Colonic mucosa (tissue), 4 donors: Measurements from ENCODE around the gene PSMA5. TPM values are rescaled to one million over a fixed set of nuclear protein-coding genes. Genes with fewer than 3 reads are reported as not detected.

Source experiments
- DNase-seq: peaks from one replicate; pipeline ENCODE4 v3.0.0-alpha.2; 2020
- H3K27ac ChIP-seq: fragments of 200-600 bp; one replicate; pipeline ENCODE4 v1.8.0; 2021
- H3K27me3 ChIP-seq: fragments of 200-600 bp; one replicate; pipeline ENCODE4 v1.8.0; 2021
- H3K36me3 ChIP-seq: fragments of 200-600 bp; one replicate; pipeline ENCODE4 v1.8.0; 2021
- H3K4me1 ChIP-seq: fragments of 200-600 bp; one replicate; pipeline ENCODE4 v1.8.0; 2021; ENCODE audit warnings: mild to moderate bottlenecking
- H3K4me3 ChIP-seq: fragments of 200-600 bp; one replicate; pipeline ENCODE4 v1.8.0; 2021
- H3K9ac ChIP-seq, 2 donors: one replicate each; pipeline ENCODE4 v1.7.0; 2013; ENCODE audit warnings: control low read depth in 2 of 2, low read depth in 2 of 2, low read length in 2 of 2
- H3K9me3 ChIP-seq: fragments of 200-600 bp; one replicate; pipeline ENCODE4 v1.8.0; 2021
- CTCF ChIP-seq: fragments of 200-600 bp; IDR thresholded peaks from one replicate; pipeline ENCODE4 v1.8.0; 2022; ENCODE audit warnings: antibody characterized with exemption, mild to moderate bottlenecking
- intact Hi-C: fragments of 100-400 bp; cut with DNase I; formaldehyde crosslinking; loops from one replicate; pipeline ENCODE4 v1.14.1; 2022
- total RNA-seq, 2 donors: library from RNA; stranded (reverse); fragmentation: NEBNext Ultra II Directional in 1 of 2; extraction: Animal tissue kit (Norgen Biotek cat#: 25700) in 1 of 2; gene quantifications; one replicate each; pipeline ENCODE4 v1.2.1, GENCODE V29; 2021
- donor health status: healthy.
- donor health status: DM: no; HTN: no; CAD: no.
- donor health status: DM: no; HTN: no; CAD: no.

Gene PSMA5
- total RNA-seq, 2 donors from 2014 or later, result 93.9 to 163 TPM

- Histone ChIP-seq H3K4me1 (no peaks in the 10 kb centered on the region), H3K9ac (no peak overlapping the region), H3K4me3 (no peak overlapping the region), H3K36me3 (no peaks in the 10 kb centered on the region), H3K27me3 (no peaks in the 10 kb centered on the region), H3K27ac (no peak overlapping the region), H3K9me3 (no peaks in the 10 kb centered on the region)
- intact Hi-C loops, result no loop called here
- no peak for DNase-seq
- TF ChIP-seq CTCF, result no peak
Measured at GRCh38 chr1:109356505-109356904, 69.7 kb downstream of the PSMA5 start.

DNA sequence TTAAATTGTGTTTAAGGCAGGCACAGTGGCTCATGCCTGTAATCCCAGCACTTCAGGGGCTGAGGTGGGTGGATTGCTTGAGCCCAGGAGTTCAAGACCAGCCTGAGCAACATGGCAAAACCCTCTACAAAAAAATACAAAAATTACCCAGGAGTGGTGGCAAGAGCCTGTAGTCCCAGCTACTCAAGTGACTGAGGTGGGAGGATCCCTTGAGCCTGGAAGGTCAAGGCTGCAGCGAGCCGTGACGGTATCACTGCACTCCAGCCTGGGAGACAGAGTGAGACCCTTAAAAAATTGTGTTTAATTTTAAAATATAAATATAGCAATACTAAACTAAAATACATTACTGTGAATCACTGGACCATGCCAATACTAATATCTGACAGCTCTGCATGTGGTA, 71.3 kb downstream of the PSMA5 start:
- intact Hi-C loops, result loop anchor here (5.0 kb wide), 1 partner anchor 37 kb away; no protein-coding TSS in a partner anchor
- no peak for DNase-seq

DNA sequence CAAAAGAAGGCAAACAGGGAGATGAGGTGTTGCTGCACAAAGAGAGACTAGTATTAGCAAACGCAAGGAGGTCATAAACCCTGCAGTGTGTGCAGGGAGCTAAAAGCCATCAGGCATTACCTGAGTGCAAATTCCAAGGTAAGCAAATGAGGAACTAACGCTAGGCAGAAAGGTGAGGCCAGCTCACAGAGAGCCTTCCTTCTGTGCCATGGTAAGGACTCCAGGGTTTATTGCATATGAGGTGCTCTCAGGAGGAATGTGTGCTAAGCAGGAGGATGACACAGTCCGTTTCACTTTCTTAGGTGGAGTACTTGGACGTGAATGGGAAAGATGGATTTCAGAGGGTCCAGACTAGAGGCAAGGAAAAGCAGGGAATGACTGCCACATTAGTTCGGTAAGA, 74.8 kb downstream of the PSMA5 start:
- H3K4me3 ChIP-seq, result no peak overlapping the region
- DNase-seq, result peak; percentile 65
- no peaks in the 10 kb centered on the region for H3K9me3 ChIP-seq
- TF ChIP-seq CTCF, result no peak
- intact Hi-C loops, result loop anchor here (5.0 kb wide), 1 partner anchor 41 kb away; no protein-coding TSS in a partner anchor
- peak overlapping the region in 1 of 2 donors; percentile 59 for H3K9ac ChIP-seq
- H3K36me3 ChIP-seq, result no peaks in the 10 kb centered on the region
- H3K27me3 ChIP-seq, result no peaks in the 10 kb centered on the region
- peak overlapping the region; percentile 1 for H3K27ac ChIP-seq
- H3K4me1 ChIP-seq, result peaks cover 3% of the 10 kb centered on the region

More for the DNA sequence above, 71.3 kb downstream of the PSMA5 start:
- Histone ChIP-seq H3K4me1 (peaks cover 3% of the 10 kb centered on the region), H3K4me3 (no peak overlapping the region), H3K9ac (no peak overlapping the region), H3K27ac (no peak overlapping the region), H3K36me3 (no peaks in the 10 kb centered on the region), H3K9me3 (no peaks in the 10 kb centered on the region), H3K27me3 (no peaks in the 10 kb centered on the region)
- no peak for TF ChIP-seq CTCF

DNA sequence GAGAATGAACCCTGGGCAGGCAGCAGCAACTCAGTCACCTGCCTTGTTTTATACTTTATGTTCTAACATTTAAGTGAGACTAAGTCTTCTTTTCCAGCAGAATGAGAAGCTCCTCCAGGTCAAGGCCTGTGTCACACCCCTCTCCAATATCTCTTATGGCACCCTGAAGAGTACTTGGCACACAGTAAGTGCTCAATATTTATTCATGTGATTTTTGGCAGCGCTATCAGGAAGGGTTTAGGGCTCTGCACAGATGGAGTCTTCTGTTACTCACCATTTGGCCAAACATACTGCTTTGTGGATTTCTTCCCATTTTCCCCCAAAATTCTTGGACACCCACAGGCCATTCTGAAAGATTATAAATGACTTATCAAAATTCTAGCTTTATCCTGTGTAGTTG, 75.6 kb downstream of the PSMA5 start:
- H3K4me1 ChIP-seq, result peaks cover 3% of the 10 kb centered on the region
- no peaks in the 10 kb centered on the region for H3K9me3 ChIP-seq
- H3K4me3 ChIP-seq, result no peak overlapping the region
- no peak overlapping the region for H3K9ac ChIP-seq
- H3K27me3 ChIP-seq, result no peaks in the 10 kb centered on the region
- H3K27ac ChIP-seq, result no peak overlapping the region
- no peak for DNase-seq
- intact Hi-C loops, result loop anchor here (5.0 kb wide), 1 partner anchor 42 kb away; no protein-coding TSS in a partner anchor
- no peak for TF ChIP-seq CTCF
- H3K36me3 ChIP-seq, result no peaks in the 10 kb centered on the region

DNA sequence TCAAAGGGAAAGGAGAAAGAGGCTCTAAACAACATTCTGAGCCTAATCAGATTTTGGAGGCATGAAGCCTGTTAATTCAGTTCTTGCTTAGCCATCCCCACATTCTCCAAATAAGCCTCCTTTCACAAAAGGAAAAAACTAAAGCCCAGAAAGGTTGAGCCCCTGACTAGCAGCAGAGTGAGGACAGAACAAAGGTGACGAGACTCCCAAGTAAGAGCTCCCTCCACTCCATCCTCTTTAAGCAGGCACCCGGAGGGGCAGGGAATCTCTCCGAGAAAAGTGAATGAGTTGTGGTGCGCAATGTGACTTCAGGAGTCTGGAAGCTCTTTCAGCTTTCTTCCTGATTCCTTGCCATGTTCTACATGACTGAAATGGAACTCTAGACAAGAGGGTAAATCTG, 76.1 kb downstream of the PSMA5 start:
- H3K9ac ChIP-seq, result no peak overlapping the region
- H3K36me3 ChIP-seq, result no peaks in the 10 kb centered on the region
- no peak overlapping the region for H3K4me3 ChIP-seq
- no peak for TF ChIP-seq CTCF
- H3K27ac ChIP-seq, result no peak overlapping the region
- no peak for DNase-seq
- peaks cover 3% of the 10 kb centered on the region for H3K4me1 ChIP-seq
- intact Hi-C loops, result loop anchor here (5.0 kb wide), 1 partner anchor 42 kb away; no protein-coding TSS in a partner anchor
- H3K27me3 ChIP-seq, result no peaks in the 10 kb centered on the region
- H3K9me3 ChIP-seq, result no peaks in the 10 kb centered on the region

Other genes with a start within 250 kb of the PSMA5 start
- gene SARS1, start 212.5 kb downstream of the PSMA5 start, total RNA-seq, result 100 to 1,000 TPM; 139 to 193 TPM
- gene CELSR2, start 176.9 kb downstream of the PSMA5 start, total RNA-seq, result 1 to 10 TPM; 4.2 to 6.1 TPM
- 10 to 100 TPM in 1 of 2 donors, 1 to 10 TPM in 1; 6.5 to 36.0 TPM for gene PSRC1, start 143.3 kb downstream of the PSMA5 start, total RNA-seq
- not detected for gene MYBPHL, start 119.4 kb downstream of the PSMA5 start, total RNA-seq
- 100 to 1,000 TPM in 1 of 2 donors, 10 to 100 TPM in 1; 76.2 to 134 TPM for gene SORT1, start 28.5 kb downstream of the PSMA5 start, total RNA-seq
- gene SYPL2, start 40.1 kb upstream of the PSMA5 start, total RNA-seq, result under 1 TPM; 0.12 to 0.35 TPM
- gene ATXN7L2, start 57.5 kb upstream of the PSMA5 start, total RNA-seq, result 1 to 10 TPM; 2.3 to 4.0 TPM
- 10 to 100 TPM in 1 of 2 donors, 1 to 10 TPM in 1; 8.1 to 12.5 TPM for gene CYB561D1, start 67.6 kb upstream of the PSMA5 start, total RNA-seq
- gene AMIGO1, start 83.3 kb upstream of the PSMA5 start, total RNA-seq, result 1 to 10 TPM; 2.5 to 3.9 TPM
- not detected for gene GPR61, start 113.4 kb upstream of the PSMA5 start, total RNA-seq
- gene GNAI3, start 122.2 kb upstream of the PSMA5 start, total RNA-seq, result 1 to 10 TPM; 7.7 to 8.9 TPM
- under 1 TPM in 1 of 2 donors, not detected in 1; 0.32 TPM for gene GNAT2, start 193.2 kb upstream of the PSMA5 start, total RNA-seq
- 10 to 100 TPM; 28.0 to 60.3 TPM for gene AMPD2, start 193.4 kb upstream of the PSMA5 start, total RNA-seq
- gene GSTM4, start 229.7 kb upstream of the PSMA5 start, total RNA-seq, result 10 to 100 TPM; 62.6 to 77.4 TPM
- gene GSTM2, start 241.6 kb upstream of the PSMA5 start, total RNA-seq, result 10 to 100 TPM; 18.5 to 20.7 TPM